Colonic mucosa (tissue), 4 donors: ENCODE results near the gene LYST. TPM values are rescaled to one million over a fixed set of nuclear protein-coding genes. Genes with fewer than 3 reads are reported as not detected.
"Not testable (repeated sequence)": the region's sequence is repeated elsewhere in the genome, so short reads cannot be mapped to it uniquely, and the experiment has no call there.

Experiments
- DNase-seq: peaks from one replicate; pipeline ENCODE4 v3.0.0-alpha.2; 2020
- H3K27ac ChIP-seq: fragments of 200-600 bp; one replicate; pipeline ENCODE4 v1.8.0; 2021
- H3K27me3 ChIP-seq: fragments of 200-600 bp; one replicate; pipeline ENCODE4 v1.8.0; 2021
- H3K36me3 ChIP-seq: fragments of 200-600 bp; one replicate; pipeline ENCODE4 v1.8.0; 2021
- H3K4me1 ChIP-seq: fragments of 200-600 bp; one replicate; pipeline ENCODE4 v1.8.0; 2021; ENCODE audit warnings: mild to moderate bottlenecking
- H3K4me3 ChIP-seq: fragments of 200-600 bp; one replicate; pipeline ENCODE4 v1.8.0; 2021
- H3K9ac ChIP-seq, 2 donors: one replicate each; pipeline ENCODE4 v1.7.0; 2013; ENCODE audit warnings: control low read depth in 2 of 2, low read depth in 2 of 2, low read length in 2 of 2
- H3K9me3 ChIP-seq: fragments of 200-600 bp; one replicate; pipeline ENCODE4 v1.8.0; 2021
- CTCF ChIP-seq: fragments of 200-600 bp; IDR thresholded peaks from one replicate; pipeline ENCODE4 v1.8.0; 2022; ENCODE audit warnings: antibody characterized with exemption, mild to moderate bottlenecking
- intact Hi-C: fragments of 100-400 bp; cut with DNase I; formaldehyde crosslinking; loops from one replicate; pipeline ENCODE4 v1.14.1; 2022
- total RNA-seq, 2 donors: library from RNA; stranded (reverse); fragmentation: NEBNext Ultra II Directional in 1 of 2; extraction: Animal tissue kit (Norgen Biotek cat#: 25700) in 1 of 2; gene quantifications; one replicate each; pipeline ENCODE4 v1.2.1, GENCODE V29; 2021
- donor health status: healthy.
- donor health status: DM: no; HTN: no; CAD: no.
- donor health status: DM: no; HTN: no; CAD: no.

LYST gene
- total RNA-seq, 2 donors from 2014 or later = 13.7 to 20.0 TPM

DNA sequence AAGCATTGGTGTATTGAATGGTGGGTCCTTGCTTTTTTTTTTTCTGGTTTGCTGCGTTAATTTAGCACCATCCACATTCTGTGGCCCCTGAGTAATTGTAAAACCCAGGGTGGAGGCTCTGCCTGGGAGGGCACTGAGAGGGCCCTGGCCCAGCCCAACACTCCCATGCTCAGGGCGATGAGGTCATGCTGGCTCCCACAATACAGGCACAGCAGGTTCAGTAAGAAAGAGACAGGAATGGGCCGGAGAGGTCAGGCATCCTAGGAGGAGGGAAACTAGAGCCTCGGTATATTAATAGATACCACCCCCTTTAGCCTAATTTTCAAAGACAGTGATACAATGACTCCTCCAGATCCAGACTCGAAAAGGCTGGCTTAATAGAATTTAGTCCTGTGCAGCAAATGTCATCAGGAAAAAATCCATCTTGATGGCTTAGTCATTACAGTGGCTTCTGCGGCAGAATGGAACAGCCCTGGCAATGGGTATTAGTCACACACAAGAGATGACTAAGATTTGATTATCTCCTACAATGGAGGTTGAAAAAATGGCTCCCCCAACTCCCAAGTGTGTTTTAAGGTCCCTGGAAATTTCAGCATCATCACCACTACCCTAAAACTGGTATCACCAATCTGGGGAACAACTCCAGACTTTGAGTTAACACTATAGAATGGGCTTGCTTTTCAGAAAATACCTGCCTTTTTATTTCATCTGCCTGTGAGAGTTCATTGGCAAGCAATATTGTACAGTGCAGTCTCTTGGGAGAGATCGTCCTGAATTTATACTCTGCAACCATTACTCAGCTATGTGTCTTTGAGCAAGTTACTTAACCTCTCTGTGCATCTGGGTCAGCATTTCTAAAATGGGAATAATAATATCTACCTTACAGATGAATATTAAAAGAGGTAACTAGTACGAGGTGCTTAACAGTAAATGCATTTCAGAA is 43.9 kb upstream of the LYST start:
- no peak overlapping the region for H3K9ac ChIP-seq
- H3K4me1 ChIP-seq = no peaks in the 10 kb centered on the region
- no peak for TF ChIP-seq CTCF
- no peaks in the 10 kb centered on the region for H3K9me3 ChIP-seq
- no peak for DNase-seq
- peak overlapping the region; percentile 64 for H3K27ac ChIP-seq
- intact Hi-C loops = no loop called here
- H3K36me3 ChIP-seq = no peaks in the 10 kb centered on the region
- no peak overlapping the region for H3K4me3 ChIP-seq
- H3K27me3 ChIP-seq = no peaks in the 10 kb centered on the region

GRCh38 chr1:235908742-235909520 is 42.2 kb upstream of the LYST start:
- Histone ChIP-seq H3K9me3 (no peaks in the 10 kb centered on the region), H3K27ac (no peak overlapping the region), H3K27me3 (no peaks in the 10 kb centered on the region), H3K4me1 (no peaks in the 10 kb centered on the region), H3K9ac (no peak overlapping the region), H3K4me3 (no peak overlapping the region), H3K36me3 (no peaks in the 10 kb centered on the region)
- no peak for DNase-seq
- no peak for TF ChIP-seq CTCF
- intact Hi-C loops = no loop called here

GRCh38 chr1:235907897-235908240 is 41.2 kb upstream of the LYST start:
- no peak overlapping the region for H3K27ac ChIP-seq
- H3K36me3 ChIP-seq = no peaks in the 10 kb centered on the region
- no peaks in the 10 kb centered on the region for H3K27me3 ChIP-seq
- H3K9me3 ChIP-seq = no peaks in the 10 kb centered on the region
- no peaks in the 10 kb centered on the region for H3K4me1 ChIP-seq
- no peak for TF ChIP-seq CTCF
- H3K9ac ChIP-seq = no peak overlapping the region
- no peak overlapping the region for H3K4me3 ChIP-seq
- no peak for DNase-seq
- intact Hi-C loops = no loop called here

DNA sequence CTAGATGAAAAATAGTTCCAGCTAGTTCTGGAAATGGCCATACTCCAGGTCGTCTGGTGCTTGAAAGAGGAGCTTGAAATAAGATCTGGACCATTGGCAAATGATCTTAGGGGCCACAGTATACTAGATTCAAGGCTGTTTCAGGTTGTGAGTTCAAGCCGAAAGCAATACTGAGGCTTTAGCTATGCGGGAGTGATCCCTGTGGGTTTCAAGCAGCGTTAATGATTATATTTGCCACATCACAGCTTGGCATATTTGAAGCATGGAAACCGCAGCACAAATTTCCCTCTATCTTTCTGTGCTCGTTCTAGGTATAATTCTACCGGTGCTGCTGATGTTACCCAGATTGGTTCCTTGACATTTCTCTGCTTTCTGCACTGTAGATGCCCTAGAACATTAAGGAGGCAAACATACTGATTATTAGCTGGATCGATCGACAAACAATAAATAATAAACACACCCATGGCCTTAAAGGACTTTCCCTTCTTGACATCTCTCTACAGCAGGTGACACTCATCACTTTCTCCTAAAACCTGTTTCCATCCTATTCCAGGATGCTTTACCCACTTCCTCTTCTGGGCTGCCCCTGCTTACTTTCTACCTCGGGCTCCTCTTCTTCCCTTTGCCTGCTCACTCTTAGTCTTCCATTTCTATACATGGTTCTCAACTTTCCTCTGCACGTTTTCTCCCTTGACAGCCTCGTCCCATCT is 40.6 kb upstream of the LYST start:
- no peak for DNase-seq
- Histone ChIP-seq H3K9me3 (no peaks in the 10 kb centered on the region), H3K4me1 (no peaks in the 10 kb centered on the region), H3K36me3 (no peaks in the 10 kb centered on the region), H3K9ac (no peak overlapping the region), H3K4me3 (no peak overlapping the region), H3K27ac (no peak overlapping the region), H3K27me3 (no peaks in the 10 kb centered on the region)
- intact Hi-C loops = no loop called here
- no peak for TF ChIP-seq CTCF

GRCh38 chr1:235906436-235906835 is 39.7 kb upstream of the LYST start:
- Histone ChIP-seq H3K9ac (no peak overlapping the region), H3K27ac (no peak overlapping the region), H3K36me3 (no peaks in the 10 kb centered on the region), H3K9me3 (no peaks in the 10 kb centered on the region), H3K27me3 (no peaks in the 10 kb centered on the region), H3K4me3 (no peak overlapping the region), H3K4me1 (no peaks in the 10 kb centered on the region)
- no peak for DNase-seq
- TF ChIP-seq CTCF = no peak
- intact Hi-C loops = no loop called here

- intact Hi-C loops, DNase-seq, H3K4me3 ChIP-seq, H3K9ac ChIP-seq, H3K9me3 ChIP-seq, H3K27me3 ChIP-seq, H3K36me3 ChIP-seq, H3K4me1 ChIP-seq: not testable (repeated sequence)
- peak overlapping the region; percentile 75 for H3K27ac ChIP-seq
Observed at GRCh38 chr1:235903809-235904208, 37.1 kb upstream of the LYST start.
